HFFc6 (cell line): ENCODE data around the gene RPL23. TPM values are rescaled to one million over a fixed set of nuclear protein-coding genes. Genes with fewer than 3 reads are reported as not detected.
A peak's percentile ranks its signal among the peaks of the same experiment; 100 is the strongest.

Source experiments
- DNase-seq: peaks from one replicate; pipeline ENCODE4 v3.0.0-alpha.2; 2018
- H3K27ac Mint-ChIP-seq: 2 replicates; pipeline ENCODE4 v1.8.0; 2020; ENCODE audit warnings: mild to moderate bottlenecking, mixed read lengths
- H3K27me3 Mint-ChIP-seq: 2 replicates; pipeline ENCODE4 v1.8.0; 2021; ENCODE audit warnings: mild to moderate bottlenecking, moderate library complexity, mixed read lengths; ENCODE audit not compliant: insufficient read depth
- H3K36me3 Mint-ChIP-seq: 2 replicates; pipeline ENCODE4 v1.8.0; 2021; ENCODE audit warnings: low read depth, mixed read lengths
- H3K4me1 Mint-ChIP-seq: 2 replicates; pipeline ENCODE4 v1.8.0; 2020; ENCODE audit warnings: low read depth, mixed read lengths
- H3K4me3 Mint-ChIP-seq: 2 replicates; pipeline ENCODE4 v1.8.0; 2020; ENCODE audit warnings: mild to moderate bottlenecking, moderate library complexity, mixed read lengths
- H3K9me3 Mint-ChIP-seq: 2 replicates; pipeline ENCODE4 v1.8.0; 2020; ENCODE audit warnings: mild to moderate bottlenecking, mixed read lengths
- total RNA-seq, 6 experiments: library from RNA; stranded (reverse); fragmentation: NEBNext Ultra II Directional; extraction: Animal tissue kit (Norgen Biotek cat#: 25700); gene quantifications; 2 replicates in 1 of 6; 3 replicates in 5 of 6; pipeline ENCODE4 v1.2.3, GENCODE V29; 2021
- TF ChIP-seq, protein P1 (sequence below): fragments of 200-600 bp; sonication (generic); IDR thresholded peaks from 2 replicates; pipeline ENCODE4 v1.5.0; 2021; ENCODE audit warnings: antibody characterized with exemption, mild to moderate bottlenecking

RPL23 gene
- total RNA-seq, 6 experiments from 2014 or later = 1,099 to 1,402 (median 1,310) TPM

DNA sequence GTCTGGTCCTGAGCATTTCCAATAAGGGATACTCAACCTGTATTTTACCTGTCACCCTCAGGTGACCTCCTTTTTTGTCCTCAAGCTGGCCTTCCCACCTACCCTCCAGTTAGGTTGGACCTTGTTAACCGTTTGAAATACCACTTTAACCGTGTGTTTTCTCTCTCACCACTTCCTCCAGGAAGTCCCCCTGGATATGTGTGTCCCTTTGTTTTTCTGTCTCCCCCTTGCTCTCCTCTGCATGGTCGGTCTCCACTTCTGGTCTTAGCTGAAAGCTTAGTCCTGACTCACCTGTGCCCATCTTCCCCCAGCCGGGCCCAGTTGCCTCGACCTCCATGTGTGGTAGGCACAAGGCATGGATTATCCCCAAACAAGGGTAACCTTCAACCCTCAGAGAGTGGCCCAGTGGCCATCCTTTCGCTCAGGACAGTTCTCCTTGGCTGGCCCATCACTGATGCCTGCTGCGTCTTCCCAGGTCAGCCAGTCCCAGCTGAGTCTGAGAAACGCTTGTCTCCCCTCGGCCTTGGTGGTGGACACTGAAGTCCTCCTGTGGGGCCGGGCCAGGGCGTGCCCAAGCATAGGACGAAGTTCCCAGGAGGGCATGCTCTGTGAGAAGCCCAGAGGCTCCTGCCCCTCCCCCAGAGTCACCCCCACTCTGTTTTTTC is 36.4 kb upstream of the RPL23 start:
- Mint-ChIP-seq H3K9me3 (no peaks in the 10 kb centered on the region), H3K36me3 (peaks cover 19% of the 10 kb centered on the region), H3K4me1 (peaks cover 32% of the 10 kb centered on the region), H3K4me3 (no peak overlapping the region), H3K27ac (peak overlapping the region; percentile 21; the same call in 1 of the 2 replicates), H3K27me3 (no peaks in the 10 kb centered on the region; the same call in 1 of the 2 replicates)
- no peak for DNase-seq
- TF ChIP-seq, protein P1, sequence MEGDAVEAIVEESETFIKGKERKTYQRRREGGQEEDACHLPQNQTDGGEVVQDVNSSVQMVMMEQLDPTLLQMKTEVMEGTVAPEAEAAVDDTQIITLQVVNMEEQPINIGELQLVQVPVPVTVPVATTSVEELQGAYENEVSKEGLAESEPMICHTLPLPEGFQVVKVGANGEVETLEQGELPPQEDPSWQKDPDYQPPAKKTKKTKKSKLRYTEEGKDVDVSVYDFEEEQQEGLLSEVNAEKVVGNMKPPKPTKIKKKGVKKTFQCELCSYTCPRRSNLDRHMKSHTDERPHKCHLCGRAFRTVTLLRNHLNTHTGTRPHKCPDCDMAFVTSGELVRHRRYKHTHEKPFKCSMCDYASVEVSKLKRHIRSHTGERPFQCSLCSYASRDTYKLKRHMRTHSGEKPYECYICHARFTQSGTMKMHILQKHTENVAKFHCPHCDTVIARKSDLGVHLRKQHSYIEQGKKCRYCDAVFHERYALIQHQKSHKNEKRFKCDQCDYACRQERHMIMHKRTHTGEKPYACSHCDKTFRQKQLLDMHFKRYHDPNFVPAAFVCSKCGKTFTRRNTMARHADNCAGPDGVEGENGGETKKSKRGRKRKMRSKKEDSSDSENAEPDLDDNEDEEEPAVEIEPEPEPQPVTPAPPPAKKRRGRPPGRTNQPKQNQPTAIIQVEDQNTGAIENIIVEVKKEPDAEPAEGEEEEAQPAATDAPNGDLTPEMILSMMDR = no peak

DNA sequence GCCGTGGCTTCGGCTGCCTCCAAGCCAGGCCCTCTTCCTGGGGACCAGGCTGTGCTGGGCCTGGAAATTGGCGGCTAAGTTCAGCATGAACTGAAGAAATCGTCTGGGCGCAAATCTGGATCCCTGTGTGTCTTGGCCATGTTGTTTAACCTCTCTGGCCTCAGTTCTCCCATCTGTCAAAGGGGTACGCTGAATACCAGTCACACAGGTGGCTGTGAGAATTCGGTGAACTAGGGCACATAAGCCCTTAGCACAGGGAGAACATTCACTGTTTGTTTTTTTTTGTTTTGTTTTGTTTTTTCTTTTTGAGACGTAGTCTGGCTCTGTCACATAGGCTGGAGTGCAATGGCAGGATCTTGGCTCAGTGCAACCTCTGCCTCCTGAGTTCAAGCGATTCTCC is 35.3 kb upstream of the RPL23 start:
- Mint-ChIP-seq H3K9me3 (no peaks in the 10 kb centered on the region), H3K36me3 (peaks cover 21% of the 10 kb centered on the region), H3K27me3 (no peaks in the 10 kb centered on the region; the same call in 1 of the 2 replicates), H3K27ac (no peak overlapping the region), H3K4me1 (peaks cover 36% of the 10 kb centered on the region), H3K4me3 (no peak overlapping the region)
- TF ChIP-seq, protein P1 = no peak
- no peak for DNase-seq

DNA sequence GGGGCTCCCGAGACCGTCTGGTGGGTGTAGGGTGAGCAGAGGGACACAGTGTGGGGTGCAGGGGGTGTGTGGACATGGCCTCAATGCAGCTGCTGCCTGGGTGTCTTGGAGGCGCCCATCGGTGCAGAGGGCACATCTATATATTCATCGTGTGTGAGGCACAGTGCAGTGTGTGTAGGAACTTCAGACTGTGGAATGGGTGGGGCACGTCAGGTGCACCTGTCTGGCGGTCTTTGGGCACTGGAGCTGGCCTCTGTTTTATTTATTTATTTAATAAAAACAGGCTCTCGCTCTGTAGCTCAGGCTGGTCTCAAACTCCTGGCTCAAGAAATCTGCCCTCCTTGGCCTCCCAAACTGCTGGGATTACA is 33.1 kb upstream of the RPL23 start:
- Mint-ChIP-seq H3K27ac (peak overlapping the region; percentile 59), H3K4me1 (peaks cover 58% of the 10 kb centered on the region), H3K4me3 (no peak overlapping the region), H3K9me3 (no peaks in the 10 kb centered on the region), H3K27me3 (no peaks in the 10 kb centered on the region; the same call in 1 of the 2 replicates), H3K36me3 (peaks cover 38% of the 10 kb centered on the region)
- TF ChIP-seq, protein P1 = no peak
- DNase-seq = no peak

DNA sequence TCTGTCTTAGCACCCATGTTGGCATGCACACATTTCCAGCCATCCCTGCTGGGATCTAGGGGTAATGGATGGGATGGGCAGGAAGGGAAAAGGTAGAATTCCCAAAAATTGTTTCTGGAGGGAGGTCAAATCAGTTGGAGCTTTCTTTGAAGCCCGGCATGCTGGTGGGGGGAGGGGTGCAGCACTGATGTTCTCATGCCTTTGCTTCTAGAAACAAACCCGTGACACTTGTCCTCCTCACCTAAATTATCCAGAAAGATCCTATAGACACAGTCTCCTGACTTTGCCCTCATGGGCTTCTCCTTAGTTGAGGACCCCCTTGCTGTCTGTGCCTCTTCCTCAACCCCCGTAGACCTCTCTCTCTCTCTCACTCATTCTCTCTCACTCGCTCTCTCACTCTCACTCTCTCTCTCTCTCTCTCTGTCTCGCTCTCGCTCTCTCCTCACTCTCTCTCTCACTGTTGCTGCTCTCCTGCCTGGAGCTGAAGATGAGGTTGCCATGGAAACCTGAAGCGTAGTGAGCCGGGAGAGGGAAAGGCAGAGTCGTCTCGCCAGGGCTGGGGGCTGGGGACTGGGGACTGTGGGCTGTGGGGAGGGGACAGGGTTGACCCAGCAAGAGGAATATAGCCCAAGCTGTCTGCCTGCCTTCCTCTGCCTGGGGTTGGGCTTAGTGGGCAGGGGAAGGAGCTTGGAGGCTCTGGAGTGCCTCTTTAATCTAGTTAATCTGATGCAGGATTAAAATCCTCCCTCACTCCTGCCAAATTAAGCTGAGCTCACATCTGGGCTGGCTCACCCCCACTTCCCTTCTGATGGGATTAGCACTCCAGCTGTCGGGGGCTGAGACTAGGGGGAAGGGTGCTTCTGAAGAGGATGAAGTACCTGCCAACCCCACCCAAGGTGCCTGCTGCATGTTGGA is 32.5 kb upstream of the RPL23 start:
- peaks cover 45% of the 10 kb centered on the region for H3K36me3 Mint-ChIP-seq
- no peaks in the 10 kb centered on the region; the same call in 1 of the 2 replicates for H3K27me3 Mint-ChIP-seq
- no peaks in the 10 kb centered on the region for H3K9me3 Mint-ChIP-seq
- H3K4me1 Mint-ChIP-seq = peaks cover 65% of the 10 kb centered on the region
- TF ChIP-seq, protein P1 = no peak
- H3K27ac Mint-ChIP-seq = peak overlapping the region; percentile 59
- DNase-seq = peak; percentile 38
- H3K4me3 Mint-ChIP-seq = peak overlapping the region; percentile 37

DNA sequence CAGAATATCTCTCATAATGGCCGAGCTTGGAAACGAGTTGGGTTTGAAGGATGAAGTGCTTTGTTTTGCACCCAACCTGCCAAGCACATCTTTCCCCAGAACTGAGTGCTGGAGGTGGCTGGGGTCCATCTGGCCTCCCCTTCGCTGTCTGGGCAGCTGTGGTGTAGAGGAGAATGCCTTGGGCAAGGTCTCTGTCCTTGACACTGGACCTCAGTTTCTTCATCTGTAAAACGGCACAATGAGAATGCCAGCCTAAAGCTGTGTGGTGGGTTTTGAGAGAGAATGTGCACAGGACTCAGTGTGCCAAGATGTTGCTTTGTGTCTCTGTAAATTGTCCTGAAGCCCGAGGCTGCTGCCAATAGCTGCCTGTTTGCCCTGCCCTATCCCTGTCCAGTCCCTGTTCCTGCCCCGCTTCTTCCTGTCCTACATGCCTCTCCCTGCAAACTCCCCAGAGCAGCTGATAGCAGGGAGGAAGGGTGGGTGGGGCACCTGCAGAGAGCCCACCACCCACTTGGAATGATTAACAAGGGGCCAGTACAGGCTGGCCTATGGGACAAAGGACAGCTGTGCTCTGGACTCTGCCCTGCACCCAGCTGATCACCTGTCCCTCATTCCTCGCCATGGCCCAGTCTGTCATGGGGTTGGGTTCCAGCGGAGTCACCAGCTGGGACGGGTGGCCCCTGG is 31.7 kb upstream of the RPL23 start:
- H3K36me3 Mint-ChIP-seq = peaks cover 48% of the 10 kb centered on the region
- H3K4me1 Mint-ChIP-seq = peaks cover 73% of the 10 kb centered on the region

More for the DNA sequence above, 31.7 kb upstream of the RPL23 start:
- Mint-ChIP-seq H3K27ac (peak overlapping the region; percentile 59), H3K4me3 (peak overlapping the region; percentile 37), H3K9me3 (no peaks in the 10 kb centered on the region), H3K27me3 (no peaks in the 10 kb centered on the region; the same call in 1 of the 2 replicates)
- DNase-seq = no peak
- TF ChIP-seq, protein P1 = no peak
